Astrocyte (in vitro differentiated cells and primary cell): ENCODE results near the gene ACSBG1.

Source experiments
- EZH2 ChIP-seq: IDR thresholded peaks from 2 replicates; pipeline ENCODE4 v1.6.1; 2012; ENCODE audit warnings: mild to moderate bottlenecking, low read length, inconsistent platforms; ENCODE audit not compliant: insufficient read depth
- TF ChIP-seq, protein P1 (sequence below): IDR thresholded peaks from 2 replicates; pipeline ENCODE4 v1.5.1; 2011; ENCODE audit warnings: low read depth, mild to moderate bottlenecking, inconsistent platforms, low read length, moderate library complexity; ENCODE audit not compliant: insufficient read depth

DNA sequence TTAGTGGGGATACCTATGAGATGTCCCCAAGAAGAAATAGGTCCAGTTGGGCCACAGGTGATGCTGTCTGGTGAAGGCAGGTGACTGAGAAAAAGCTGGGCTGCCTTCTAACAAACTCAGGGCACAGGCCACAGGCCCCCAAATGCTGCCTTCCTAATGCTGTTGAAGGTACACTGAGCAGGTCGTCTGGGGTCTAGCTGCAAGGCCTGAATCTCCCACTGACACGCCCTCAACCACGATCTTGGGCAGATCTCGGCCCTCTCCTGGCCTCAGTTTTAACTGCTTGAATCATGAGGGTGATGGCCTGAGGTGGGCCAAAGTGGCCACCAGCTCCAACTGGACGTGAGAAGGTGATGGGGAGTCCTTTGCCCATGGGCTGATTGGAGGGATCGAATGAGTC, 2.1 kb upstream of the ACSBG1 start:
- TF ChIP-seq EZH2: no peak
- TF ChIP-seq, protein P1, sequence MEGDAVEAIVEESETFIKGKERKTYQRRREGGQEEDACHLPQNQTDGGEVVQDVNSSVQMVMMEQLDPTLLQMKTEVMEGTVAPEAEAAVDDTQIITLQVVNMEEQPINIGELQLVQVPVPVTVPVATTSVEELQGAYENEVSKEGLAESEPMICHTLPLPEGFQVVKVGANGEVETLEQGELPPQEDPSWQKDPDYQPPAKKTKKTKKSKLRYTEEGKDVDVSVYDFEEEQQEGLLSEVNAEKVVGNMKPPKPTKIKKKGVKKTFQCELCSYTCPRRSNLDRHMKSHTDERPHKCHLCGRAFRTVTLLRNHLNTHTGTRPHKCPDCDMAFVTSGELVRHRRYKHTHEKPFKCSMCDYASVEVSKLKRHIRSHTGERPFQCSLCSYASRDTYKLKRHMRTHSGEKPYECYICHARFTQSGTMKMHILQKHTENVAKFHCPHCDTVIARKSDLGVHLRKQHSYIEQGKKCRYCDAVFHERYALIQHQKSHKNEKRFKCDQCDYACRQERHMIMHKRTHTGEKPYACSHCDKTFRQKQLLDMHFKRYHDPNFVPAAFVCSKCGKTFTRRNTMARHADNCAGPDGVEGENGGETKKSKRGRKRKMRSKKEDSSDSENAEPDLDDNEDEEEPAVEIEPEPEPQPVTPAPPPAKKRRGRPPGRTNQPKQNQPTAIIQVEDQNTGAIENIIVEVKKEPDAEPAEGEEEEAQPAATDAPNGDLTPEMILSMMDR: no peak
